SK-N-SH treated with all-trans-retinoic acid at 6 μM for 48 hours (cell line): ENCODE measurements around the gene ARHGAP11A.

ENCODE experiments used
- ATAC-seq: fragments of 200-7000 bp; cut with Tn5 transposase; 3 replicates; pipeline ENCODE4 v1.9.1; 2020; ENCODE audit warnings: mild to moderate bottlenecking, moderate library complexity
- ARNTL ChIP-seq: fragments of 450-650 bp; formaldehyde crosslinking; IDR thresholded peaks from 2 replicates; pipeline ENCODE4 v1.5.0; 2020; ENCODE audit warnings: low read depth, mild to moderate bottlenecking, moderate library complexity, borderline replicate concordance
- CREB5 ChIP-seq: fragments of 250-450 bp; sonication (Bioruptor Pico); IDR thresholded peaks from 2 replicates; pipeline ENCODE4 v1.5.1; 2020; ENCODE audit warnings: low read depth, mild to moderate bottlenecking, moderate library complexity
- CSRNP3 ChIP-seq: fragments of 250-450 bp; sonication (Bioruptor Pico); IDR thresholded peaks from 2 replicates; pipeline ENCODE4 v1.5.1; 2021; ENCODE audit warnings: mild to moderate bottlenecking, moderate library complexity
- ESRRG ChIP-seq: fragments of 250-450 bp; sonication (Bioruptor Pico); IDR thresholded peaks from 2 replicates; pipeline ENCODE4 v1.6.1; 2021; ENCODE audit warnings: mild to moderate bottlenecking
- GLIS3 ChIP-seq: fragments of 250-450 bp; sonication (Bioruptor Pico); IDR thresholded peaks from 2 replicates; pipeline ENCODE4 v1.5.0; 2020; ENCODE audit warnings: mild to moderate bottlenecking, moderate library complexity
- ISL1 ChIP-seq: fragments of 250-450 bp; sonication (Bioruptor Pico); IDR thresholded peaks from 2 replicates; pipeline ENCODE4 v2.1.2; 2022; ENCODE audit warnings: mild to moderate bottlenecking, moderate library complexity
- OSR1 ChIP-seq: fragments of 250-450 bp; sonication (Bioruptor Pico); IDR thresholded peaks from 2 replicates; pipeline ENCODE4 v1.8.0; 2022; ENCODE audit warnings: moderate library complexity, mild to moderate bottlenecking, inconsistent platforms
- PATZ1 ChIP-seq: fragments of 250-450 bp; sonication (Bioruptor Pico); IDR thresholded peaks from 2 replicates; pipeline ENCODE4 v1.8.0; 2020; ENCODE audit warnings: mild to moderate bottlenecking, moderate library complexity, borderline replicate concordance
- POU6F1 ChIP-seq: fragments of 250-450 bp; sonication (Bioruptor Pico); IDR thresholded peaks from 2 replicates; pipeline ENCODE4 v1.8.0; 2021; ENCODE audit warnings: low read depth, mild to moderate bottlenecking, moderate library complexity, borderline replicate concordance
- PPARA ChIP-seq: fragments of 250-450 bp; sonication (Bioruptor Pico); IDR thresholded peaks from 2 replicates; pipeline ENCODE4 v1.5.0; 2020; ENCODE audit warnings: mild to moderate bottlenecking, borderline replicate concordance
- RARB ChIP-seq: fragments of 250-450 bp; sonication (Bioruptor Pico); IDR thresholded peaks from 2 replicates; pipeline ENCODE4 v1.8.0; 2021; ENCODE audit warnings: mild to moderate bottlenecking, moderate library complexity
- SNAI2 ChIP-seq: fragments of 250-450 bp; sonication (Bioruptor Pico); IDR thresholded peaks from 2 replicates; pipeline ENCODE4 v1.5.0; 2020; ENCODE audit warnings: mild to moderate bottlenecking, moderate library complexity
- TCF4 ChIP-seq: fragments of 250-450 bp; sonication (Bioruptor Pico); IDR thresholded peaks from 2 replicates; pipeline ENCODE4 v1.8.0; 2021; ENCODE audit warnings: mild to moderate bottlenecking, moderate library complexity, borderline replicate concordance
- TOX ChIP-seq: fragments of 250-450 bp; sonication (Bioruptor Pico); IDR thresholded peaks from 2 replicates; pipeline ENCODE4 v1.8.0; 2021; ENCODE audit warnings: mild to moderate bottlenecking, moderate library complexity, borderline replicate concordance
- TSHZ2 ChIP-seq: fragments of 250-450 bp; sonication (Bioruptor Pico); IDR thresholded peaks from 2 replicates; pipeline ENCODE4 v1.5.0; 2020; ENCODE audit warnings: mild to moderate bottlenecking, moderate library complexity
- ZC3H10 ChIP-seq: fragments of 250-450 bp; sonication (Bioruptor Pico); IDR thresholded peaks from 2 replicates; pipeline ENCODE4 v1.5.1; 2021; ENCODE audit warnings: mild to moderate bottlenecking, moderate library complexity
- ZFP3 ChIP-seq: fragments of 250-450 bp; sonication (Bioruptor Pico); IDR thresholded peaks from 2 replicates; pipeline ENCODE4 v1.5.0; 2020; ENCODE audit warnings: mild to moderate bottlenecking, moderate library complexity
- ZFP30 ChIP-seq: fragments of 450-650 bp; formaldehyde crosslinking; IDR thresholded peaks from 2 replicates; pipeline ENCODE4 v1.5.0; 2022; ENCODE audit warnings: mild to moderate bottlenecking, moderate library complexity
- ZNF8 ChIP-seq: fragments of 450-650 bp; formaldehyde crosslinking; IDR thresholded peaks from 2 replicates; pipeline ENCODE4 v1.5.0; 2020; ENCODE audit warnings: mild to moderate bottlenecking, moderate library complexity

Gene ARHGAP11A

GRCh38 chr15:32649342-32649741 is 34.0 kb downstream of the ARHGAP11A start (continued):
- TF ChIP-seq ISL1 (CRISPR knock-in tag) (no peak), CSRNP3 (CRISPR knock-in tag) (no peak), ZNF8 (CRISPR knock-in tag) (no peak), GLIS3 (CRISPR knock-in tag) (no peak)

GRCh38 chr15:32651229-32651837 is 36.0 kb downstream of the ARHGAP11A start:
- peak; percentile 95 for ATAC-seq
- TF ChIP-seq TOX (CRISPR knock-in tag) (no peak), ZFP30 (CRISPR knock-in tag) (no peak), ZNF8 (CRISPR knock-in tag) (no peak), POU6F1 (CRISPR knock-in tag) (no peak), RARB (CRISPR knock-in tag) (no peak), ESRRG (CRISPR knock-in tag) (no peak), GLIS3 (CRISPR knock-in tag) (no peak), SNAI2 (CRISPR knock-in tag) (no peak), ARNTL (no peak), ZFP3 (no peak), TCF4 (CRISPR knock-in tag) (no peak), ZC3H10 (CRISPR knock-in tag) (no peak), OSR1 (no peak)

GRCh38 chr15:32652178-32652577 is 36.9 kb downstream of the ARHGAP11A start:
- no peak for ATAC-seq
- no peak for TF ChIP-seq CREB5
- no peak for TF ChIP-seq ZFP30 (CRISPR knock-in tag)
- TF ChIP-seq TOX (CRISPR knock-in tag) = no peak
- no peak for TF ChIP-seq PATZ1 (CRISPR knock-in tag)
- TF ChIP-seq ISL1 (CRISPR knock-in tag) = no peak
- no peak for TF ChIP-seq PPARA (CRISPR knock-in tag)
- no peak for TF ChIP-seq SNAI2 (CRISPR knock-in tag)
- no peak for TF ChIP-seq ZFP3
- no peak for TF ChIP-seq ARNTL
- no peak for TF ChIP-seq OSR1
- TF ChIP-seq ESRRG (CRISPR knock-in tag) = no peak
- TF ChIP-seq TSHZ2 = no peak

GRCh38 chr15:32656091-32656490 is 40.8 kb downstream of the ARHGAP11A start:
- no peak for ATAC-seq
- TF ChIP-seq ZC3H10 (CRISPR knock-in tag) (no peak), OSR1 (no peak), ZNF8 (CRISPR knock-in tag) (no peak), ESRRG (CRISPR knock-in tag) (no peak)
